ENCODE data around the gene PMEL. TPM values are rescaled to one million over a fixed set of nuclear protein-coding genes. Genes with fewer than 3 reads are reported as not detected.

Gene PMEL
- polyA plus RNA-seq, 1 of the 3 experiments (the other 2 are of a cell fraction) = 1.8 TPM

- peaks cover 35 to 56% of the 10 kb centered on the region in 2 experiments for H3K36me3 ChIP-seq (replicated peaks in 1 of 2; ENCODE audit: control insufficient read depth in 1 of 2, insufficient read depth in 2 of 2, low read length in 1 of 2)
- H2AFZ ChIP-seq (ENCODE audit: low read depth) = no peak overlapping the region
- H3K4me2 ChIP-seq = no peak overlapping the region
- no peaks in the 10 kb centered on the region for H3K79me2 ChIP-seq (ENCODE audit: insufficient read depth)
- WGBS (ENCODE audit: low lambda C conversion rate) = 96% methylated on average over 1 of the region's 1 CpG
- no peaks in the 10 kb centered on the region for H4K20me1 ChIP-seq (ENCODE audit: insufficient read depth)
- H3K4me1 ChIP-seq (ENCODE audit: control insufficient read depth in 1 of 2, insufficient read depth in 2 of 2, low read depth in 1 of 2, low read length in 1 of 2) = peaks cover 0 to 9% of the 10 kb centered on the region in 2 experiments; a peak in 1 of 4 replicates
- POLR2A ChIA-PET = interaction anchor here (0.5 kb wide), 1 partner anchor 108 kb away, joined by 5 read pairs; no protein-coding TSS in a partner anchor
- no peak overlapping the region for H3K4me3 ChIP-seq (ENCODE audit: low read depth in 2 of 2, low read length in 1 of 2)
- TF ChIP-seq MXI1 (IDR thresholded peaks at IDR 0.05; ENCODE audit: low read depth, low read length) (no peak), USF2 (IDR thresholded peaks at IDR 0.05; ENCODE audit: borderline replicate concordance, low read depth, low read length) (no peak), TCF12 (IDR thresholded peaks at IDR 0.05) (no peak), MEF2A (IDR thresholded peaks at IDR 0.05; ENCODE audit: borderline replicate concordance, low read depth) (no peak), POLR2AphosphoS5 (IDR thresholded peaks at IDR 0.05; ENCODE audit: low read depth, low read length) (no peak)
- no peaks in the 10 kb centered on the region for H3K9me3 ChIP-seq
- no peak overlapping the region for H3K9ac ChIP-seq
- no peaks in the 10 kb centered on the region for H3K9me2 ChIP-seq
- peaks cover 6% of the 10 kb centered on the region for H3F3A ChIP-seq (replicated peaks; ENCODE audit: insufficient read depth)
- H3K27me3 ChIP-seq (ENCODE audit: insufficient read depth) = no peaks in the 10 kb centered on the region
- no peak overlapping the region for H3K27ac ChIP-seq (ENCODE audit: low read depth in 2 of 2, low read length in 1 of 2)
- CTCF ChIA-PET = interaction anchor here (1.3 to 10.8 kb wide), 4 partner anchors 10 to 205 kb away, joined by 3 to 96 read pairs (median 10); partner anchors contain the start of gene DGKA
- no peak for DNase-seq
Measured at GRCh38 chr12:55942577-55943136, 23.2 kb downstream of the PMEL start.

- Histone ChIP-seq H3K27me3 (ENCODE audit: insufficient read depth) (no peaks in the 10 kb centered on the region), H2AFZ (ENCODE audit: low read depth) (no peak overlapping the region)
Measured at GRCh38 chr12:55942055-55942454, 23.8 kb downstream of the PMEL start.

More at GRCh38 chr12:55942055-55942454, 23.8 kb downstream of the PMEL start:
- ChIA-PET POLR2A (no interaction called here), CTCF (interaction anchor here (0.6 to 10.8 kb wide), 4 partner anchors 12 to 204 kb away, joined by 3 to 96 read pairs (median 10); partner anchors contain the start of genes DGKA and RAB5B)
- no peaks in the 10 kb centered on the region for H4K20me1 ChIP-seq (ENCODE audit: insufficient read depth)
- no peak overlapping the region for H3K27ac ChIP-seq (ENCODE audit: low read depth in 2 of 2, low read length in 1 of 2)
- H3K36me3 ChIP-seq (replicated peaks in 1 of 2; ENCODE audit: control insufficient read depth in 1 of 2, insufficient read depth in 2 of 2, low read length in 1 of 2) = peaks cover 35 to 50% of the 10 kb centered on the region in 2 experiments
- H3F3A ChIP-seq (replicated peaks; ENCODE audit: insufficient read depth) = peaks cover 6% of the 10 kb centered on the region
- DNase-seq = no peak
- no peaks in the 10 kb centered on the region for H3K9me2 ChIP-seq
- H3K4me3 ChIP-seq (ENCODE audit: low read depth in 2 of 2, low read length in 1 of 2) = no peak overlapping the region
- WGBS (ENCODE audit: low lambda C conversion rate) = 78% methylated on average over 4 of the region's 4 CpGs
- H3K4me2 ChIP-seq = no peak overlapping the region
- H3K4me1 ChIP-seq (ENCODE audit: control insufficient read depth in 1 of 2, insufficient read depth in 2 of 2, low read depth in 1 of 2, low read length in 1 of 2) = peaks cover 0 to 9% of the 10 kb centered on the region in 2 experiments; a peak in 1 of 4 replicates
- TF ChIP-seq RCOR1 (IDR thresholded peaks at IDR 0.05; ENCODE audit: low read length) (no peak), MEF2A (IDR thresholded peaks at IDR 0.05; ENCODE audit: borderline replicate concordance, low read depth) (no peak), IRF3 (IDR thresholded peaks at IDR 0.05; ENCODE audit: low read depth, low read length) (no peak), NFIC (IDR thresholded peaks at IDR 0.05; ENCODE audit: borderline replicate concordance) (no peak), REST (IDR thresholded peaks at IDR 0.05; ENCODE audit: low read depth, low read length) (no peak), GABPA (IDR thresholded peaks at IDR 0.05; ENCODE audit: low read depth) (no peak), RFX5 (IDR thresholded peaks at IDR 0.05; ENCODE audit: low read length) (no peak), POLR2AphosphoS5 (IDR thresholded peaks at IDR 0.05; ENCODE audit: low read depth, low read length) (no peak), EZH2phosphoT487 (IDR thresholded peaks at IDR 0.05; ENCODE audit: borderline replicate concordance, low read depth) (no peak), EP300 (IDR thresholded peaks at IDR 0.05; ENCODE audit: borderline replicate concordance in 1 of 2, low read depth in 1 of 2, low read length in 1 of 2) (no peak)
- no peaks in the 10 kb centered on the region for H3K9me3 ChIP-seq
- H3K9ac ChIP-seq = no peak overlapping the region
- no peaks in the 10 kb centered on the region for H3K79me2 ChIP-seq (ENCODE audit: insufficient read depth)

All from SK-N-SH (cell line).